ENCODE measurements around the gene STARD9.
"Not testable (repeated sequence)": the region's sequence is repeated elsewhere in the genome, so short reads cannot be mapped to it uniquely, and the experiment has no call there.

STARD9 gene

GRCh38 chr15:42732095-42732827 lies 156.9 kb downstream of the STARD9 start:
- no peak for DNase-seq

- DNase-seq, result no peak
These were observed 157.6 kb downstream of the STARD9 start for GRCh38 chr15:42733027-42733426.

- DNase-seq, result no peak
These were observed 158.8 kb downstream of the STARD9 start for GRCh38 chr15:42734076-42734672.

- no peak for DNase-seq
These were observed 160.2 kb downstream of the STARD9 start for GRCh38 chr15:42735382-42736165.

- DNase-seq, result peak in 1 of 2 donors; percentile 10
These were observed 160.9 kb downstream of the STARD9 start for GRCh38 chr15:42736178-42736792.

- peak; percentile 90 to 96 for DNase-seq
These were observed 161.6 kb downstream of the STARD9 start, which contains the start of gene CDAN1 for GRCh38 chr15:42736793-42737528. Gene CDAN1, minus strand, starts transcription at chr15:42737128. Its CDS starts 26 bp downstream, at chr15:42737102.

- DNase-seq, result no peak
These were observed 162.3 kb downstream of the STARD9 start for GRCh38 chr15:42737529-42738328.

GRCh38 chr15:42741710-42742109 lies 166.3 kb downstream of the STARD9 start:
- DNase-seq, result no peak

GRCh38 chr15:42742149-42742548 lies 166.7 kb downstream of the STARD9 start:
- no peak for DNase-seq

- no peak for DNase-seq
These were observed 168.8 kb downstream of the STARD9 start for GRCh38 chr15:42744195-42744594.

- DNase-seq, result no peak
These were observed 173.9 kb downstream of the STARD9 start for GRCh38 chr15:42749266-42749665.

- no peak for DNase-seq
These were observed 174.9 kb downstream of the STARD9 start for GRCh38 chr15:42750306-42750705.

GRCh38 chr15:42759093-42759492 lies 183.7 kb downstream of the STARD9 start:
- no peak for DNase-seq

- DNase-seq, result no peak
These were observed 185.4 kb downstream of the STARD9 start for GRCh38 chr15:42760759-42761158.

- not testable (repeated sequence) for DNase-seq
These were observed 186.4 kb downstream of the STARD9 start for GRCh38 chr15:42761813-42762212.

- not testable (repeated sequence) for DNase-seq
These were observed 188.8 kb downstream of the STARD9 start for GRCh38 chr15:42764154-42764731.

GRCh38 chr15:42766109-42766508 lies 190.7 kb downstream of the STARD9 start:
- DNase-seq, result not testable (repeated sequence)

All from stimulated activated CD4-positive, alpha-beta T cell treated with anti-CD3 and anti-CD28 coated beads, Interleukin-2, amount 100 ng/mL, for 48 hours (primary cell).